HG02852 (cell line): Measurements from ENCODE around the gene DOCK9.

Source experiments
- ATAC-seq: cut with Tn5 transposase; IDR thresholded peaks from one replicate; pipeline ENCODE4 v1.9.1; 2021; ENCODE audit warnings: mild to moderate bottlenecking, moderate library complexity; ENCODE audit not compliant: unreplicated experiment

The DOCK9 gene, protein sequence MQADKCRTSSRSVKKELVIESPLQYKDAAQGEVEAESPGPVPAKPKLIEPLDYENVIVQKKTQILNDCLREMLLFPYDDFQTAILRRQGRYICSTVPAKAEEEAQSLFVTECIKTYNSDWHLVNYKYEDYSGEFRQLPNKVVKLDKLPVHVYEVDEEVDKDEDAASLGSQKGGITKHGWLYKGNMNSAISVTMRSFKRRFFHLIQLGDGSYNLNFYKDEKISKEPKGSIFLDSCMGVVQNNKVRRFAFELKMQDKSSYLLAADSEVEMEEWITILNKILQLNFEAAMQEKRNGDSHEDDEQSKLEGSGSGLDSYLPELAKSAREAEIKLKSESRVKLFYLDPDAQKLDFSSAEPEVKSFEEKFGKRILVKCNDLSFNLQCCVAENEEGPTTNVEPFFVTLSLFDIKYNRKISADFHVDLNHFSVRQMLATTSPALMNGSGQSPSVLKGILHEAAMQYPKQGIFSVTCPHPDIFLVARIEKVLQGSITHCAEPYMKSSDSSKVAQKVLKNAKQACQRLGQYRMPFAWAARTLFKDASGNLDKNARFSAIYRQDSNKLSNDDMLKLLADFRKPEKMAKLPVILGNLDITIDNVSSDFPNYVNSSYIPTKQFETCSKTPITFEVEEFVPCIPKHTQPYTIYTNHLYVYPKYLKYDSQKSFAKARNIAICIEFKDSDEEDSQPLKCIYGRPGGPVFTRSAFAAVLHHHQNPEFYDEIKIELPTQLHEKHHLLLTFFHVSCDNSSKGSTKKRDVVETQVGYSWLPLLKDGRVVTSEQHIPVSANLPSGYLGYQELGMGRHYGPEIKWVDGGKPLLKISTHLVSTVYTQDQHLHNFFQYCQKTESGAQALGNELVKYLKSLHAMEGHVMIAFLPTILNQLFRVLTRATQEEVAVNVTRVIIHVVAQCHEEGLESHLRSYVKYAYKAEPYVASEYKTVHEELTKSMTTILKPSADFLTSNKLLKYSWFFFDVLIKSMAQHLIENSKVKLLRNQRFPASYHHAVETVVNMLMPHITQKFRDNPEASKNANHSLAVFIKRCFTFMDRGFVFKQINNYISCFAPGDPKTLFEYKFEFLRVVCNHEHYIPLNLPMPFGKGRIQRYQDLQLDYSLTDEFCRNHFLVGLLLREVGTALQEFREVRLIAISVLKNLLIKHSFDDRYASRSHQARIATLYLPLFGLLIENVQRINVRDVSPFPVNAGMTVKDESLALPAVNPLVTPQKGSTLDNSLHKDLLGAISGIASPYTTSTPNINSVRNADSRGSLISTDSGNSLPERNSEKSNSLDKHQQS (N-terminal part only)

DNA sequence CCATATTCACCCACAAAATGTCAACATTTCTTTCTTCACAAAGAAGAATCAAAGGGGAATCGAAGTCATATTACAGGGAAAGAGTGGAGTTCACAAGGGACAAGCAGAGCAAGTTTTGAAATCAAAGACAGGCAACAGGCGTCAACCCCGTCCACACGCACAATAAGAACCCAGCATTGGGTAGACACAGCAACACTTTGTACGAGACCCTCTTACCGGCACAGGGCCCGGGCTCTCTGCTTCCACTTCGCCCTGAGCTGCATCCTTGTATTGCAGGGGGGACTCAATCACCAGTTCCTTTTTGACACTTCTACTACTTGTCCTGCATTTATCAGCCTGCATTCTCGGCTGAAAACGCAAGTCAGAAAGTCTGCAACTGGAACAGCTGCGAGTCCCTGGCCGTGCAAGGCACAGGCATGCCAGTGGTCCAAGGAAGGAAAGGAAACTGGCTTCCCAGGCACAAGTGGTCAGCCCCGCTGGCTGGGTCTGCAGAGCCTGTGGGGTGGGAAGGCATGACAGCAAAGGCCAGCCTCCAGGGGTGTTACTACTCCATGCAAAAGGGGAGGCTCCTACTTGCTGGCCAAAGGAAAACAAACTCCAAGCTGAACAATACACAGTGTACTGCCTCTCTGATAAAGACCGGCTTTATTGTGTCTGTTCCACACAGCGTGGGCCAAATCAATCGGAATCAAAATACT lies at the start of gene DOCK9:
TSS of gene DOCK9 (minus strand) at position 497 of the 698 bp plus-strand sequence. CDS start at position 342, 155 bp downstream.
- ATAC-seq, result no peak

DNA sequence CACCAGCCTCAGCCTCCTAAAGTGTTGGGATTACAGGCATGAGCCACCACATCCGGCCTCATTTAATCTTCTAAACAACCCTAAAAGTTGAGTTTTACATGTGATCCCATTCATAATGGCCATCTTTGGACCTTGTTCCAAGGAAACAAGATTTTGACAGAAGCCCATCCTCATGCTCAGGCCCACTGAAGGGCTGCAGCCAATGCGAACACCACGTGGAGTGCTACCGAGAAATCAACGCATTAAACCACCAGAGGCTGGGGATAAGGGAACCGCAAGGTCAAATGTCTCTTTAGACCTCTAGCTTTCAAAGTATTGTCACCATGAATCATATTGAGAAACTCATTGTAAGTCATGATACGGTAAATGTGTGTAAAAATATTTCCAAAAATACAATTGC lies 49.4 kb upstream of the DOCK9 start:
- no peak for ATAC-seq

DNA sequence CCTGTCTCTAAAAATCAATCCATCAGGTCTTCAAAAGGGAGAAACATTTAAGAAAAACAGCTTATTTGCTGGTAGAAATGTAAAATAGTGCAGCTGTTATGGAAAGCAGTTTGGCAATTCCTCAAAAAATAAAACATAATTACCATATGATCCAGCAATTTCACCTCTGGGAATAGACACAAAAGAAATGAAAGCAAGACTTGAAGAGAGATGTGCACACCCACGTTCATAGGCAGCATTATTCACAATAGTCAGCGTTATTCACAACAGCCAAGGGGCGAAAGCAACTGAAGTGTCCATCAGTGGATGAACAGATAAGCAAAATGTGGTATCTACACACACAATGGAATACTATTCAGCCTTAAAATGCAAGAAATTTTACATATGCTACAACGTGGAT lies 45.1 kb upstream of the DOCK9 start:
- ATAC-seq, result no peak

DNA sequence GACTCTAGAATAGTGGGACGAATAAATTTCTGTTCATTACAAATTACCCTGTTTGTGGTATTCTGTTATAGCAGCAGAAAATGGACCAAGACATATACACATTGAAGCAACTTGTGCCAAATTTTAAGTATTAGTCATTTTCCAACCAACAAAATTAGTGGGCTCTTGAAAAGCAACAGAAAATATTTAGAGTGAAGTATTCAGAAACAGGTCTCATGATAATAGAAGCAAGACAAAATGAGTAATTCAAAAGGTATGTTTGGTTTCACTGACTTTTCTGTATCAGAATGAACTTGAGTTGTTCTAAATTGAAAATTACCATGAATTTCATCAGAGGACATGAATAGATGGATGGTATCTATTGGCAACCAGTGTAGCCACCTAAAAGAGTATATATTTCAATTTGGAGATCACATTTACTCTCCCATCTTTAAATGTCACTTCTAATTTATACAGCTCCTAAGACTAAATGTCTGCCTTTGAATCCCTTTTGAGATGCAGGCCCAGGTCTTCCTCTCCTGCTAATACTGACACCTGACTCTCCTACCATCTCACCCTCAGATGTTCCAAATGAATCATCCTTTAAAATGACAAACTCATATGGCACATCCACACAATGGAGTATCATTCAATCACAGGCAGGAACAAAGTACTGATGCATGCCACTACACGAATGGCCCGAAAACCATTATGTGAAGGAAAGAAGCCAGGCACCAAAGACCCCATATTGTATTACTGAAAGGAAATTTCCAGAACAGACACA lies 40.7 kb upstream of the DOCK9 start:
- no peak for ATAC-seq

DNA sequence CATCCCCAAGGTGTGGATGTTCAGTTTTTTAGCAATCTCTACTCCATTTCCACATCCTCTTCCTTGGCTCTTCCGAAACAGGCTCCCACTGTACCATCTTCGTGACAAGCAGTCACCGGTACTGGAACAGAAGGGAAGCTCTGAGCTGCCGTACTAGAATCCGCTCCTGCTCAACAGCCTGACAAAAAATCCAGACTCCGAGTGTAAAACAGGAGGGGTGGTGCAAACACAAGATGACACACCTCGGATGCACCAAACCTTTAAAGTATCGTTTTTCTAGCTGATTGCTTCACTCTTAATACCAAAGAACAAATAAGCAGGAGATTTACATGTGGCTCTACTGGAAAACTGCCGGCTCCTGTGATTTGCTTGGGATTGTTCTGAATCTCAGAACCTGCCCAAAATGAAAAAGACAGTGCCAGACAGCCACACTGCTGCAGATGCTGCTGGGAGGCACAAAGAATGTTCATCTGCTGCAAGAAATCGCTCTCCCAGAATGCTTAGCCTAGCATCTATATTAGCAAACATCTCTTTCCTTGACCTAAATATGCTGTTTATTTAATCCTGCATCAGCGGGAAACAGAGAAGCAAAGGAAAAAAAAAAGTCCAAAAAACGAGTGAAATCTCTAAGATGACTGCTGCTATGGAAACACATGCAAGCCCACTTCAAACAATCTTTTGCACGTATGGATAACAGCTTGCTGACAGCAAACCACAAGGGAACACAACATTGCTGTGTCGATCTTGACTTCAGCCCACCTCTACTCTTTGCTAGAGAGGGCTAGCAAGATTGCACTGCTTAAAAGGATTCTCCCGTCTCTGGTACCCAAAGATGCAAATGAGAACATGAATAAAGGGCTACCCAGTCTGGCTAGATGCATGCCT lies 38.0 kb upstream of the DOCK9 start:
- no peak for ATAC-seq

DNA sequence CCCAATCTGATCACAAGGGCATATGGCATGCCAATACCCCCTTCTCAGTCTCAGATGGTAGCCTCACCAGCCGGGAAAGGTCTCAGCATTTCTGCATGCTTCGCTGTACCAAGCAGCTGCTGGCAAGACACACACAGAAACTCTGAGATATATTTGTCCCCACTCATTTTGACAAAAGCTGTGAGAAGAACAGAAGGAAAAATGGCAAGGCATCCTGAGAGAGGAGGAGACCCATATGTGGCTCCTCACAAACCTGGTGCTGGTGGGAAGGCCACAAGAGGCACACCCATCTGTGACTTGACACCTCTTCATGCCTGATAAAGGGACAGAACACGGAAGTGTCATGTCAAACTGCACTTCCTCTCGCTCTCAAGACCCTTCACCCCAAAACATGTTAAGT lies 36.7 kb upstream of the DOCK9 start:
- ATAC-seq, result no peak

DNA sequence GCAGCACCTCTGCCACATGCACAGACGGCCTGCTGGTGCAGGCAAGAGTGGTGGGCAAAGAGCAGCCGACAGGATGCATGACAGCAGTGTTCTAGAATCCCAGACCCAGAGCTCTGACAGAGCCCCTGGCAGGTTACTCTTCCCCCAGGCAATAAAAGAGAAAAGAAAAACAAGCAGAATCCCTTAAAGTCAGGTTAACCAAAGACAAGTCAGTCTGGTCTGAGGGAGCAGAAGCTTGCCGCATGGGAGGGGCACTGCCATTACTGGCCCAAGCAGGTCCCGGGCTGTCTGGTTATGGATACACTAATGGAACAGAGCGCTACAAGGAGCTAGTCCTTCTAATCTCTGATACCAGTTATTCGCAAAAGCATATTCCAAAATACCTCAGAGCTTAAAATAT lies 36.1 kb upstream of the DOCK9 start:
- ATAC-seq, result no peak

DNA sequence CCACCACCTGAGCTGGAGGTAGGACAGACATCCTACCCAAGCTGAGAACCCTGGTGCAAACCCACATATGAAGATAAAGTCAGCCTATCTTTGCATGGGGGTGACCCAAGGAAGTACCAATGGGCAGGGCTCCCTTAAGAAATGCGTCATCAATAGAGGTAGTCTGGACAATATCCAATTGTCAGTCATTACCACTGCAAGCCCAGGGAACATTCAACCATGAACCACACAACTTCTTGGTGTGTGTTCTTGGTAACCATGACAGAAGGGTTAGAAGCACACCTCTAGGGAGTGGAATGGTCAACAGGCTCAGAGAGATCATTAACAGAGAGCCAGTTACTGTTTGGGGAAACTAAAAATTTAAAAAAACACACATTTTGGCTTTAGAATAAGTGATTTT lies 34.7 kb upstream of the DOCK9 start:
- ATAC-seq, result no peak

DNA sequence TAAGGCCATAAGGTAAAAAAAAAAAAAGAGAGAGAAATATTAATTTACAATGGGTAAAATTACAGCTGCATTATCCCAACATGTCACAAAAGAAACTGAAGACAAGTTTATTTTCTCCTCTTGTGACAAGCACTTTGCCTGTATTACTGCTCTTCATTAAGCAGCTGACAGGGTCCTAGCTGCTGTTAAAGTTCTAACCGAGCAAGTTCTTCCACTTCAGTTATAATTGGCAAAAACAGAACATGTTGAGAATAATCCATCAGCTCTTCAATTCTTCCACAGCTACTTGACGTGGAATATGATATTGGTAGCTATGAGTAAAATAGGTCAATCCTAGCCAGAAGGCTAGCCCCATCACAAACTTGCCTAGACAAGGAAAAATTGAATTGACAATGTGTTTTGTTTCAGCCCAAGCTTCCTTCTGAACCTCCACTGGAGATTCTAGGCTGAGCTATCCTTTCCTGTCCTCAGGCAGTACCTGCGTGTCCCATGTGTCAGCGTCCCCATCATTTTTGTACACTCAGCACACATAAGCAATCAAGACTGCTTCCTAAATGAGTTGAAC lies 32.2 kb upstream of the DOCK9 start:
- ATAC-seq, result no peak

DNA sequence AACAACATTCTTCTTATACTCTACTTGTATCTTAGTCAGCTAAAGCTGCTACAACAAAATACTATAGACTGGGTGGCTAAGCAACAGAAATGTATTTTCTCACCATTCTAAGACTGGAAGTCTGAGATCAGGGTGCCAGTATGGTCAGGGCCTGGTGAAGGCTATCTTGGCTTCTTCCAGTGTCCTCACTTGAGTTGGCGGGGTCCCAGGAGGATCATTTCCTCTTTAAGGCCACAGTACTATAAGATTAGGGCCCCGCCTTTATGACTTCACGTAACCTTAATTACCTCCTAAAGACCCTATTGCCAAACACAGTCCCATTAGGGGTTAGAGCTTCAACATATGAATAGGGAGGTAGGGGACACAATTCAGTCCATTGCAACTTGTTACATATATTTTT lies 30.7 kb upstream of the DOCK9 start:
- ATAC-seq, result no peak

DNA sequence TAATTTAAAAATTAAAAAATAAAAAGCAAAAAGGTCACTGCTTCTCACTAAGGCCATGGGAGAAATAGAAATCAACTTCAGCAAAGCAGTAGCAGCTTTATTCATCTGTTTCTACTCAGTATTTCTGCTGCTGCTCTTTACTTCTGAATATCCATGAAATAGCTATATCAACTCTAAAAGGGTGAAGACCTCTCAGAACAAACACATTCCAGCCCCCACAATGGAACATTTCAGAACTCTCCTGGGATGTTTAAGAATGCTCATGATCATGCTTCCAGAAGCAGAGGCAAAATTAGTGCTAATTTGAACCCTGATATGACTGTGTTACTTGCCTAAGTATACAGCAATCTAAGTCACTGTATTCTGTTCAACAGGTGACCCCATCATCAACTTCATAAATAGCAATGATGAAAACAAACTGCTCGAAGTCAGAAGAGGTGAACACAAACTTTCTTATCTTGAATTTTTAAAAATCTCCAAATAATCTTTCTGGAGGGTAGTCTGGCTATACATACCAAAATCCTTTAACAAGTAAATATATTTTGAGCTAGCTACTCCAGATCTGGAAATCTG lies 29.6 kb upstream of the DOCK9 start:
- ATAC-seq, result no peak

DNA sequence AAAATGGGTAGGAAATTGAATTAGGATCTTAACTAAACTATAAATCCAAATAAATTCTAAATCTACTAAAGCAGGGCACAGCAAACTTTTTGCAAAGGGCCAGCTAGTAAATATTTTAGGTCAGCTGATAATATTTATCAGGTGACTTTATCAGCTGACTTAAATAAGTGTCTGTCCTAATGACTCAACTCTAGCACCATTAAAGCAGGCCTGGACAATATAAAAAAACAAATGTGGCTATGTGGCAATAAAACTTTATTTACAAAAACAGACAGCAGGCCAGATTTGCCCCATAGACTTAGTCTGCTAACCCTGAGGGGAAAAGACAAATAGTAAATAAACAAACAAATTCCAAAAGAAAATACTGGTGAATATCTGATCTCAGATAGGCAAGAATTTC lies 27.7 kb upstream of the DOCK9 start:
- no peak for ATAC-seq

DNA sequence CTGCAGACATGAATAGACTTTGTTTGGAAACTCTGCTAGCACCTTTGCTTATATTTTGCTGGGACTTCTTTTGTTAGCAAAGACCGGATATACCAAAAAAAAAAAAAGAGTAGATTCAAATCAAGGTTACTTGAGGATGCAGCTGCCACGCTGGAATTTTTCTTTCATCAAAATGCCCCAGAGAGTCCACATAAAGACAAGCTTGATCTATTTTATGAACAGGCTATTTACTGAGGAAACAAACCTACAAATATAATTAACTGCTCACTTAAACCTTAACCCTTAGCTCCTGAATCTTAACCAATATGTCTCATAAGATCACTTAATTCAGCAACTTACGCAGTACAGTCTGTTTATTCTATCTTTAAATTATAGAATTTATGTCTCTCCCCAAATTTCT lies 27.1 kb upstream of the DOCK9 start:
- ATAC-seq, result no peak

DNA sequence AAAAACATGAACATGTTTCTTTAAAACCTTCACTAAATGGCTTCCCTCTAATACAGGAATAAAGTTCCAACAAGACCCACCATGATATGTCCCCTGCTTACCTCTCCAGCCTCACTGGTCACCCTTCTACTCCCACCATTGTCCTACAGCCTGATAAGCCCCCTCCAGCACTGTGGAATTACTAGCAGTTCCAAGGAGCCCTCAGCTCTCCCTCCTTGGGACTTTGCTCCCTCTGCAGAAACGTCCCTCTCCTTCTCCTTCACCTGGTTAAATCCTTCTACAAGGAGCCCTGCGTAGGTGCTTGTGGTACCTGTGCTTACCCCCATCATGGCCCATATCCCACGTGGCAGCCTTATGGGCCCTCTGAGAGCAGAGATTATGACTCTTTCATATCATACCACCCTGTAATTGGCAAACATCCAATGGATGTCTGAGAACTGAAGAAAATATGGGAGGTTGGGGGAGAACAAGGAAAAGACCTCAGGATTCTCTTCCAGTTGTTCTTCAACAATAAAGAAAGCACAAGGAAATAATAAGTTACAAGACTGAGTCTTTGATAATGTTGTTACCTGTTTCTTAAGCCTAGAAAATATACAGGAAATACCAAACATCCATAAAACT lies 26.1 kb upstream of the DOCK9 start:
- ATAC-seq, result no peak

DNA sequence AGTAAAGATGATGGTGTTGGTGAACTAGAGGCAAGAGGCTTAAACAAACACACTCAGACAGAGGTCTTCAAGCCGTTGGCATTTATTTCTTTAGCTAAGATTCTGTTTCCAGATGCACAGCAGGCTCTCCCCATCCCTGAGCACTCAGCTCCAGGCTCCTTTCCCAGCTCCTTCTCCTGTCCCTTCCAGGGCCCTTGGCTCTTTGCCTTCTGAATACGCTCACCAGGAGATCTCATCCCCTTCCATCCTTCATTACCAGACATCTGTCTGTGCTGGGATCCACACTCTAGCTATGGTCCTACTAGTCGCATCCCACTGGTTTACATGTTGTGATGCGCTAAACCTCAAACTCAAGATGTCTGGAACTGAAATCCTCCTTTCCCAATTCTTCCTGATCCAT lies 25.3 kb upstream of the DOCK9 start:
- ATAC-seq, result no peak

DNA sequence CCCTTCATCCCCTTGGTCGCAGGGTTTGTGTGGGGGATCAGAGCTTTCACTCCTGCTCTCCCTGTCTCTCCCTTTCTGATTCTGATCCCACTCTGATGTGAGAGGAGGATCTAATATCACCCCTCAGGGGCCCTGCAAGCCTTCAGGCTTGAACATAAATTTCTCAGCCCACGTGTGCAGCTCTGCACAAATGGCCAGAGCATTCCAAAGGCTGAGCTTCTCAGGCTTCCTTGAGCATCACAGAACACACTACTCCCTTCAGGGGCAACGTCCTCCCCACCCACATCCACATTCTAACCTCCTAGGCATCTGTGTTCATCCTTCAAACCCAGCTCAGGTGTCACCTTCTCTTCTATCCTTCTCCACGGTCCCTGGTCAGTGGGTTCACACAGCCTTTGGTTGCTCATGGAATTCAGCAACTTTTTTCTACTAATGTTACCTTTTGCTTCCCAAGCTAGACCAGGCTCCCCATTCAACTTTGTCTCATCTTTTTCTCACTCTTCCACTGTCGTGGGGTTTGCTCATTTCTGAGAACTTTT lies 24.4 kb upstream of the DOCK9 start:
- ATAC-seq, result no peak

DNA sequence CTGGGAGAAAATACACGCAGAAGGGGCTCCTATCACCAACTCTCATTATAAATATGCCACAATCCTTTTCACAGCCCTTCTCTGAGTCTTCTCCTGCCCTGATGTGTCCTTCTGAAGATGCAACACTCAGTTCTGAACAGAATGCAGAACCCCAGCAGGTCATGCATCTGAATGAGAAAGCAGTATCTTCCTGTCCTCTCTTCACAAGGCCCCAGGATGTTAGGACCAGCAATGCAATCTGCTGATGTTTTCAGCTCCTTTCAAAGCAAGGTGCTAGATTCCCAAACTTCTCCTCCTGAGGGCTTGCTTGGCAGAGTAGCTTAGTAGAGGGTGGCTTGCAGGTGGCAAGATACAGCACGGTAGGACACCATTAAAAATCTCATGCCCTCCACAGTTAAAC lies 22.3 kb upstream of the DOCK9 start:
- ATAC-seq, result no peak

DNA sequence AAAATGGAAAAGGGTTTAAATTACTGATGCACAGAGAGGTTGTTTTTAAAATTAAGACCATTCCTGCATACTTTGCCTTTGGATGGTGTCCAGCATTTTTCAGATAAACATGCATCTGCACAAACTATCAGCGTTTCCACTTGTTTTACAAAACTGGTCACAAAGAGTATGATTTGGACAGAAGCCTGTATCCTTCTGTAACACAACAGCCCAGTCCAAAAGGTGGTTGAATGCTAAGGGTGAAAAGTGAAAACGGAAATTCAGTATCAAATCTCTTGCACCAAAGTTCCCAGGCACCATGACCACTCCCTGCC lies 21.7 kb upstream of the DOCK9 start:
- ATAC-seq, result no peak
